ENCODE measurements around the gene NOP56.

NOP56 gene

DNA sequence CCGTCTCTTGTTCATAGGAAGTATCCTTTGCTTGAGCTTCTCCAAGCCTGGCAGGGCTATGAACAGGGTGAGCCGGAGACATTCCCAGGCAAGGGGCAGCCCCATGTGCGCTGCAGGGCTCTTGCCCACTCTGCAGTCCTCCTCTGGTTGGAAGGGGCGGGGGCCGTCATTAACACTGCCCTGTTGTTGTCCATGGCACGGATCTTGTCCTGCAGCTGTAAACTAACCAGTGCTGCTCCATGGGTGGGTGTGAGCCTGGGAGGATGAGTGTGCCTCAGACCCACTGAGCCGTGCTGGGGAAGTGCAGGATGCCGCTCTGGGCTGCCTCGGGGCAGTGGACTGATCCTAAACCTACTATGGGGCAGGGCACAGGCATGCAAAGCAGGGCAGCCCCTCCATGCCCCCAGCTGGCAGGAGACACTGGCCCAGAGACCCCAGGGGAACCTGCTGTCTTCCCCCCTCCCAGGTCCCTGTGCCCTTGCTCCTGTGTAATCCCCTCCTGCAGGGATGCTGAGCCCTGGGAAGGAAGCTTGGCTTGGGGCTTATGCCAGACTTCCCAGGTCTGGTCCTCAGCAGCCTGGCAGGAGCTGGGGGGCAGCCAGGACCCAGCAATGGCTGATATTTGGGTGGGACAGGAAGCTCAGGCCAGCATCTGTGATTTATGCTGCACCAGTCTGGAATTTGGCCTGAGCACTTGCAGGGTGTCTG is 48.6 kb downstream of the NOP56 start:
- in situ Hi-C loops (cut with HindIII; ENCODE audit: low sequenced_read_pairs): no loop called here

DNA sequence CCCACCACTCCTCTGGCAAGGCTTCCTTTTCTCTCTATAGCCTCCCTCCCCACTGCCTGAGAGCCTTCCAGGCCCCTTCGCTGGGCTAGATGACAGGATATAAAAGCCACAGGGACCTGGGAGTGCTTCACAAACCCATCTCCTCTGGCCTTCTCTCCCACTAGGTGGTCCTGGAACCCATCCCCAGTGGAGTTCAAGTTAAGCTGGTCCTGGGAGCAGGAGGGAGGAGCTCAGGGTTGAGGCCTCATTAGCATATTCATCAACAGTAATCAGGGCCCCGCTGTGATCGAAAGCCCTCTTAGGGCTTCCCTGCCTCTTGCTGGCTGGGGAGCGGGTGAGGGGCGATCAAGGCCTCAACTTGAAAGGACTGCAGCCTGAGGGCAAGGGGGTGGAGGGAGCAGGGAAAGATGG is 49.2 kb downstream of the NOP56 start:
- in situ Hi-C loops (cut with HindIII; ENCODE audit: low sequenced_read_pairs): no loop called here

DNA sequence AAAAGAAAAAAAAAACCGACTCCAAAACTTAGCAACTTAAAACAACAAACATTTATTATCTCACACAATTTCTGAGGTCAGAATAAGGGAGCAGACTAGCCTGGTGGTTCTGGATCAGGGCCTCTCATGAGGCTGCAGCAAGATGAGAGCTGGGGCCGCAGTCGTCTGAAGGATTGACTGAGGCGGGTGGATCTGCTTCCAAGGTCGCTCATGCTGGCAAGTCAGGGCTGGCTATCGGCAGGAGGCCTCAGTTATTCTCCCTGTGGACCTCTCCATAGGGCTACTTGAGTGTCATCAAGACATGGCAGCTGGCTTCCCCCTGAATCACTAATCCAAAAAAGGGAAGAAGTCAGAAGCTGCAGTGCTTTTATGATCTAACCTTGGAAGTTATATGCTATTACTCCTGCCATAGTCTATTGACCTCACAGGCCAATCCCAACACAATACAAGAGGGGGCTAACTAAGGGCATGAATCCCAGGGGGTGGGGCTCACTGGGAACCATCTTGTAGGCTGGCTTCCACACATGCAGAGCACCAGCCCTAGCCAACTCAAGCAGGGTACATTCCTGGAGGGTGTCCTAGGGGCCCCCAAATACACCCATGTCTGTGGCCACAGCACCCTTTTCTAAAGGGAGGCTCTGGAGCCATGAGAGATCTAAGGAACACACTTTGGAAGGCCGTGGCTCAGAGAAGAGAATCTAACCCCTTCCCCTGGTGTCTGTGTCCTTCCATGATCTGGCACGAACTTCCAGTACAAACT is 51.5 kb downstream of the NOP56 start:
- in situ Hi-C loops (cut with HindIII; ENCODE audit: low sequenced_read_pairs): no loop called here

GRCh38 chr20:2705931-2706645 is 53.7 kb downstream of the NOP56 start:
- in situ Hi-C loops (cut with HindIII; ENCODE audit: low sequenced_read_pairs): no loop called here

DNA sequence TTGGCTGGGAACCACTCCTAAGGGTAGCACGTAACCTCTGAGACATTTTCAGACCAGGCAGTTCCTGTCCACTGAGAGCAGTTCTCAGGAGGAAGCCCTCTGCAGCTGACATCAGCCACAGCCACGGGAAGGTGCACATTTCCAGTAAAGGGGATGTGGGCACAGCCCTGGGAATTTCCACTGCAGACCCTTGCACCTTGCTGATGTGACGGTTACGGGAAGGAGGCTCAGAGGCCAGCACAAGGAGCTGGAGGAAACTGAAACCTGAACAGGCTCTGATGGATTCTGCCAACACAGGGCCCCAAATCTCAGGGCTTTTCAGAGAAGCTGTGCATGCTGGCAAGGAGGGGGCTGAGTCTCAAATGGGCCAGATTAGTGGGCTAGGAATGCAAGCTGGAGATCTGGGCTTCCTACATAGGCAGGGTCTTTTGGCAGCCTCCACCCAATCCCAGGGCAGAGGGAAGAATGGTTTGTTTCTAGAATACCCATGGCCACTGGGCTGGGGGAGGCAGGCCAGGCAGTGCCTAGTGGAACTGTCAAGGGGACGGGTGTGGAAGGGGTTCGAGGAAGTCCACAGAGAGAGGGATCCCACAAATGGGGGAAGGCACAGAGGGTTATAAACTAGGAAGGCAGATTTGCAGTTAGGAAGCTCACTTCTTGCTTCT is 54.4 kb downstream of the NOP56 start:
- in situ Hi-C loops (cut with HindIII; ENCODE audit: low sequenced_read_pairs): no loop called here

DNA sequence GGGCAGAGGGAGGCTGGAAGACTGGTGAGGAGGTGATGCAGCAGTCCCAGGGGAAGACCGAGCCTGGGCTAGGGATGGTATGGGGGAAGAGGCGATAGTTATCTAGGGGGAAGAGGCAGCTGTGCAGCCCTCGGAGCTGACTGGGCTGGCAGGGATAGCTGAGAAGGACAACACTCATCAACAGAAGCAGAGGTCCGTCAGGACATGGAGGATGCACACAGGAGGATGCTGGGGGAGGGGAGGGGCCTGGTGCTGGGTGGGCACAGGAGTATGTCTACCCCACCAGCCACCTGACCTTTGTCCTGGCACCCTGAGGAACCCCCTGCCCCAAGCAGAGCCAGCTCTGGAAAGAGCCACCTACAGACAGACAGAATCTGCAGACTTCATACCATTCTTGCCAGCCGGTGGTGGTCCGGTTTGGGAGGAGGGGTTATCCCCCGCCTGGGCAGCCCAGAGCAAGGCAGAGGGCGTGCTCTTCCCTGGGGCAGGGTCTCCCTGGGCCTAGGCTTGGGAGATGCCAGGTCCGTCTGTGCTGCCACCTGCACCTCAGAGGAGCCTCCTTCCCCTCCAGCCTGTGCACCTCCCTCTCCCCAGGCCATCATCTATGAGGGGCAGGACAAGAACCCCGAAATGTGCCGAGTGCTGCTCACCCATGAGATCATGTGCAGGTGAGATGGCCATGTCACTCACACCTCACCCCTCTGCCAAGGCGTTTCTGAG is 55.1 kb downstream of the NOP56 start:
- in situ Hi-C loops (cut with HindIII; ENCODE audit: low sequenced_read_pairs): no loop called here
